Measurements from ENCODE around the gene DERA. TPM values are rescaled to one million over a fixed set of nuclear protein-coding genes. Genes with fewer than 3 reads are reported as not detected.
"Not testable (repeated sequence)": the region's sequence is repeated elsewhere in the genome, so short reads cannot be mapped to it uniquely, and the experiment has no call there.

DERA gene
- total and polyA plus RNA-seq, 8 donors, result 26.4 to 37.3 (median 31.1) TPM

GRCh38 chr12:15956413-15957185 is 45.5 kb downstream of the DERA start:
- no peaks in the 10 kb centered on the region for H3K4me1 ChIP-seq
- H3K4me3 ChIP-seq, result no peak overlapping the region
- intact Hi-C loops (cut with DNase I), result no loop called here
- no peaks in the 10 kb centered on the region for H3K9me3 ChIP-seq
- no peaks in the 10 kb centered on the region for H3K27me3 ChIP-seq
- ATAC-seq (peak; percentile 42), DNase-seq (peak in 2 of 4 donors; percentile 4 to 26)
- no peak for TF ChIP-seq CTCF (IDR thresholded peaks at IDR 0.05)
- H3K27ac ChIP-seq, result no peak overlapping the region
- peaks cover 0 to 24% of the 10 kb centered on the region in 2 donors for H3K36me3 ChIP-seq

- H3K27me3 ChIP-seq, result no peaks in the 10 kb centered on the region
- no peaks in the 10 kb centered on the region for H3K4me1 ChIP-seq
- H3K4me3 ChIP-seq, result no peak overlapping the region
- peaks cover 0 to 69% of the 10 kb centered on the region in 2 donors for H3K36me3 ChIP-seq
- DNase-seq, result no peak
- ATAC-seq, result no peak
- intact Hi-C loops (cut with DNase I), result no loop called here
- no peak for TF ChIP-seq CTCF (IDR thresholded peaks at IDR 0.05)
- no peak overlapping the region for H3K27ac ChIP-seq
- no peaks in the 10 kb centered on the region for H3K9me3 ChIP-seq
Measured at GRCh38 chr12:15962760-15963159, 51.6 kb downstream of the DERA start.

GRCh38 chr12:15963271-15963670 is 52.1 kb downstream of the DERA start:
- DNase-seq (no peak), ATAC-seq (no peak)
- Histone ChIP-seq H3K4me3 (no peak overlapping the region), H3K27ac (no peak overlapping the region), H3K27me3 (no peaks in the 10 kb centered on the region), H3K9me3 (no peaks in the 10 kb centered on the region), H3K4me1 (no peaks in the 10 kb centered on the region), H3K36me3 (peaks cover 0 to 66% of the 10 kb centered on the region in 2 donors)
- intact Hi-C loops (cut with DNase I), result no loop called here
- TF ChIP-seq CTCF (IDR thresholded peaks at IDR 0.05), result no peak

GRCh38 chr12:15966426-15966825 is 55.3 kb downstream of the DERA start:
- TF ChIP-seq CTCF (IDR thresholded peaks at IDR 0.05), result no peak
- no peaks in the 10 kb centered on the region for H3K27me3 ChIP-seq
- peaks cover 0 to 52% of the 10 kb centered on the region in 2 donors for H3K36me3 ChIP-seq
- no peaks in the 10 kb centered on the region for H3K4me1 ChIP-seq
- no peak overlapping the region for H3K4me3 ChIP-seq
- no peak overlapping the region for H3K27ac ChIP-seq
- intact Hi-C loops (cut with DNase I), result no loop called here
- H3K9me3 ChIP-seq, result no peaks in the 10 kb centered on the region
- ATAC-seq, result no peak
- DNase-seq, result no peak

- H3K9me3 ChIP-seq; H3K27me3 ChIP-seq; H3K4me1 ChIP-seq; H3K4me3 ChIP-seq; DNase-seq; intact Hi-C loops (cut with DNase I); H3K27ac ChIP-seq; ATAC-seq: not testable (repeated sequence)
- H3K36me3 ChIP-seq, result peaks cover 0 to 49% of the 10 kb centered on the region in 2 donors
Measured at GRCh38 chr12:15967053-15967452, 55.9 kb downstream of the DERA start.

- TF ChIP-seq CTCF (IDR thresholded peaks at IDR 0.05), result no peak
- no peak overlapping the region for H3K27ac ChIP-seq
- no peak overlapping the region for H3K4me3 ChIP-seq
- H3K4me1 ChIP-seq, result no peaks in the 10 kb centered on the region
- no peaks in the 10 kb centered on the region for H3K27me3 ChIP-seq
- H3K36me3 ChIP-seq, result peaks cover 0 to 25% of the 10 kb centered on the region in 2 donors
- DNase-seq (no peak), ATAC-seq (no peak)
- H3K9me3 ChIP-seq, result no peaks in the 10 kb centered on the region
- intact Hi-C loops (cut with DNase I), result no loop called here
Measured at GRCh38 chr12:15971211-15971610, 60.1 kb downstream of the DERA start.

Data from left lung (tissue), 10 donors.